SU-DHL-6 (cell line): ENCODE data around the gene WSB2.

Experiments used
- H2AFZ ChIP-seq: fragments of 200-600 bp; sonication (generic); 2 replicates; pipeline ENCODE4 v1.6.1; 2014; ENCODE audit warnings: low read depth, mild to moderate bottlenecking, moderate library complexity, mixed read lengths, antibody characterized with exemption, low read length; ENCODE audit not compliant: severe bottlenecking
- H3F3A ChIP-seq: fragments of 200-600 bp; shearing (Covaris generic); 2 replicates; pipeline ENCODE4 v1.6.0; 2016; ENCODE audit warnings: antibody characterized with exemption, mild to moderate bottlenecking; ENCODE audit not compliant: insufficient read depth
- H3K27ac ChIP-seq: fragments of 200-600 bp; sonication (generic); 2 replicates; pipeline ENCODE4 v1.5.1; 2016; ENCODE audit warnings: low read depth, mild to moderate bottlenecking, low read length, moderate library complexity, mixed read lengths
- H3K27me3 ChIP-seq: fragments of 200-600 bp; sonication (generic), shearing (Covaris generic); 2 replicates; pipeline ENCODE4 v1.6.0; 2014; ENCODE audit warnings: mild to moderate bottlenecking, low read length
- H3K36me3 ChIP-seq: fragments of 200-600 bp; sonication (generic); 2 replicates; pipeline ENCODE4 v1.6.1; 2014; ENCODE audit warnings: mild to moderate bottlenecking, low read length, mixed read lengths
- H3K4me2 ChIP-seq: fragments of 300-600, 200-600 bp; shearing (Covaris generic), sonication (generic); 2 replicates; pipeline ENCODE4 v1.6.0; 2014; ENCODE audit warnings: low read length, low read depth, mild to moderate bottlenecking; ENCODE audit not compliant: poor library complexity, severe bottlenecking
- H3K4me3 ChIP-seq: fragments of 200-600 bp; sonication (generic); 2 replicates; pipeline ENCODE4 v1.5.1; 2014; ENCODE audit warnings: antibody characterized with exemption, low read length, mild to moderate bottlenecking, mixed read lengths; ENCODE audit not compliant: insufficient read depth, poor library complexity, severe bottlenecking
- H3K79me2 ChIP-seq: fragments of 200-600 bp; sonication (generic); 2 replicates; pipeline ENCODE4 v1.6.1; 2014; ENCODE audit warnings: mild to moderate bottlenecking, low read length, moderate library complexity; ENCODE audit not compliant: insufficient read depth
- H3K9ac ChIP-seq: fragments of 200-600 bp; sonication (generic); 2 replicates; pipeline ENCODE4 v1.7.0; 2014; ENCODE audit warnings: mild to moderate bottlenecking, low read length
- H3K9me2 ChIP-seq: fragments of 200-600 bp; sonication (generic); replicated peaks from 2 replicates; pipeline ENCODE4 v1.6.1; 2014; ENCODE audit warnings: low read length; ENCODE audit not compliant: insufficient read depth
- H3K9me3 ChIP-seq: fragments of 200-600 bp; sonication (generic); 2 replicates; pipeline ENCODE4 v1.6.1; 2014; ENCODE audit warnings: low read length, mixed read lengths; ENCODE audit not compliant: insufficient read depth
- H4K20me1 ChIP-seq: fragments of 200-600 bp; sonication (generic); 2 replicates; pipeline ENCODE4 v1.6.1; 2014; ENCODE audit warnings: low read depth, mild to moderate bottlenecking, antibody characterized with exemption, low read length, moderate library complexity, mixed read lengths
- CTCF ChIP-seq: fragments of 200-600 bp; sonication (generic); IDR thresholded peaks from one replicate; pipeline ENCODE4 v1.5.1; 2017; ENCODE audit warnings: antibody characterized with exemption, mild to moderate bottlenecking, low read length, moderate library complexity; ENCODE audit not compliant: insufficient read depth, poor library complexity, severe bottlenecking
- EZH2phosphoT487 ChIP-seq: fragments of 200-600 bp; sonication (generic), shearing (Covaris generic); conservative IDR thresholded peaks from 2 replicates; pipeline ENCODE4 v1.6.1; 2018; ENCODE audit warnings: mild to moderate bottlenecking, antibody characterized with exemption, low read length, moderate library complexity, mixed read lengths

WSB2 gene

DNA sequence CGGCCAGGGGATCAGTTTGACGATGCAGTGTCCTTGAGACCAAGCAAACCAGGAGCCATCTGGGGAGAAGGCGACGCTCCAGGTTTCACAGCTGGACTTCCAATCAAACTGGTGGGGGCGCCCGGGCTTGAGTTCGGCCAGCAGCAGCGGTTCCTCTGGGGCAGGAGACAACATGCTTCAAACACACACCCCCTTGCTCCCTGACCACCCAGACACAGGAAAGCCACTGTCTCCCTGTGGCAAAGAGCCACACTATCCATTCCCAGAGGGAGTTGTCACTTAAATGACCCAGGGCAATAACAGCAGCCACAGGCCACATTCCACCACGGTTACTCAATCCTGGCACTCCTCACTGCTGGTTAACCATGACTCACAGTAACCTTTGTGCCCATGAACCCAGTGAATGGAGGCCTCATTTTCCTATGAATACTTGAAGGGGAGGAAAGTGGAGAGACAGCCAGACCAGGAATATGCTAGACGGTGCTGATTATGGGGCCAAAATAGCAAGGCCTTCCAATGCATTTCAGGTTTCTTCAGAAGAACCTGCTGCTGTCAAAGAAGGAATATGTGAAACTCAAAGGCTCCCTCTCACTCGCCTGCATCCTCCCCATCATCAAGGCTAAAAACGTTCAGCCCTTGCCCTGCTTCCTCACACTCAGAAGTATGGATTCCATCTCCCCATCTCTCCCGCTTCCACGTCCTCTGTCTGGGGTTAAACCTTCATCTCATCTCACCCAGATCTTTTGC lies 8.5 kb downstream of the WSB2 start:
- Histone ChIP-seq H3K27me3 (no peaks in the 10 kb centered on the region), H3K9me3 (no peaks in the 10 kb centered on the region), H3K4me3 (no peak overlapping the region), H3K4me2 (no peak overlapping the region), H3K79me2 (no peaks in the 10 kb centered on the region), H4K20me1 (no peaks in the 10 kb centered on the region), H3F3A (no peaks in the 10 kb centered on the region), H3K27ac (no peak overlapping the region), H2AFZ (no peak overlapping the region), H3K9me2 (no peaks in the 10 kb centered on the region), H3K36me3 (no peaks in the 10 kb centered on the region), H3K9ac (no peak overlapping the region)
- TF ChIP-seq EZH2phosphoT487 (no peak), CTCF (no peak)

GRCh38 chr12:118050972-118051910 lies 9.7 kb downstream of the WSB2 start:
- Histone ChIP-seq H3K36me3 (no peaks in the 10 kb centered on the region), H3K9me2 (no peaks in the 10 kb centered on the region), H3F3A (no peaks in the 10 kb centered on the region), H3K9me3 (no peaks in the 10 kb centered on the region), H3K27me3 (no peaks in the 10 kb centered on the region), H3K79me2 (no peaks in the 10 kb centered on the region), H3K9ac (no peak overlapping the region), H3K27ac (no peak overlapping the region), H4K20me1 (no peaks in the 10 kb centered on the region), H3K4me2 (no peak overlapping the region), H3K4me3 (no peak overlapping the region), H2AFZ (no peak overlapping the region)
- TF ChIP-seq EZH2phosphoT487 = no peak
- no peak for TF ChIP-seq CTCF

- Histone ChIP-seq H3K4me2 (no peak overlapping the region), H3K4me3 (no peak overlapping the region), H3K27me3 (no peaks in the 10 kb centered on the region), H3K9ac (no peak overlapping the region), H2AFZ (no peak overlapping the region), H3F3A (no peaks in the 10 kb centered on the region), H3K9me3 (no peaks in the 10 kb centered on the region), H3K79me2 (no peaks in the 10 kb centered on the region), H3K27ac (no peak overlapping the region), H4K20me1 (no peaks in the 10 kb centered on the region), H3K9me2 (no peaks in the 10 kb centered on the region), H3K36me3 (no peaks in the 10 kb centered on the region)
- TF ChIP-seq CTCF (no peak), EZH2phosphoT487 (no peak)
Measured at GRCh38 chr12:118046430-118046829, 14.5 kb downstream of the WSB2 start.
